Chondrocyte (in vitro differentiated cells): ENCODE data around the gene MEPCE. TPM values are rescaled to one million over a fixed set of nuclear protein-coding genes. Genes with fewer than 3 reads are reported as not detected.
A peak's percentile ranks its signal among the peaks of the same experiment; 100 is the strongest.

Source experiments
- DNase-seq: peaks from one replicate; pipeline ENCODE4 v3.0.0; 2021; ENCODE audit warnings: mixed read lengths, low spot score
- H3K27ac Mint-ChIP-seq: one replicate; pipeline ENCODE4 v1.8.0; 2021; ENCODE audit warnings: mild to moderate bottlenecking, moderate library complexity, mixed read lengths; ENCODE audit not compliant: unreplicated experiment
- H3K27me3 Mint-ChIP-seq: 2 replicates; pipeline ENCODE4 v1.8.0; 2021; ENCODE audit warnings: low read depth, mixed read lengths
- H3K36me3 Mint-ChIP-seq: 2 replicates; pipeline ENCODE4 v1.8.0; 2021; ENCODE audit warnings: low read depth, mixed read lengths
- H3K4me1 Mint-ChIP-seq: 2 replicates; pipeline ENCODE4 v1.8.0; 2021; ENCODE audit warnings: low read depth, mild to moderate bottlenecking, mixed read lengths
- H3K4me3 Mint-ChIP-seq: one replicate; pipeline ENCODE4 v1.8.0; 2021; ENCODE audit warnings: mild to moderate bottlenecking, moderate library complexity, mixed read lengths; ENCODE audit not compliant: unreplicated experiment
- H3K9me3 Mint-ChIP-seq: 2 replicates; pipeline ENCODE4 v1.8.0; 2021; ENCODE audit warnings: low read depth, mixed read lengths
- total RNA-seq: library from RNA; stranded (reverse); gene quantifications from 3 replicates; pipeline ENCODE4 v1.2.1, GENCODE V29; 2021
- TF ChIP-seq, protein P1 (sequence below): fragments of 200-600 bp; sonication (generic); IDR thresholded peaks from 2 replicates; pipeline ENCODE4 v1.5.0; 2021; ENCODE audit warnings: antibody characterized with exemption, mild to moderate bottlenecking, moderate library complexity

The MEPCE gene
- total RNA-seq, 1 donor from 2014 or later = 30.9 TPM

DNA sequence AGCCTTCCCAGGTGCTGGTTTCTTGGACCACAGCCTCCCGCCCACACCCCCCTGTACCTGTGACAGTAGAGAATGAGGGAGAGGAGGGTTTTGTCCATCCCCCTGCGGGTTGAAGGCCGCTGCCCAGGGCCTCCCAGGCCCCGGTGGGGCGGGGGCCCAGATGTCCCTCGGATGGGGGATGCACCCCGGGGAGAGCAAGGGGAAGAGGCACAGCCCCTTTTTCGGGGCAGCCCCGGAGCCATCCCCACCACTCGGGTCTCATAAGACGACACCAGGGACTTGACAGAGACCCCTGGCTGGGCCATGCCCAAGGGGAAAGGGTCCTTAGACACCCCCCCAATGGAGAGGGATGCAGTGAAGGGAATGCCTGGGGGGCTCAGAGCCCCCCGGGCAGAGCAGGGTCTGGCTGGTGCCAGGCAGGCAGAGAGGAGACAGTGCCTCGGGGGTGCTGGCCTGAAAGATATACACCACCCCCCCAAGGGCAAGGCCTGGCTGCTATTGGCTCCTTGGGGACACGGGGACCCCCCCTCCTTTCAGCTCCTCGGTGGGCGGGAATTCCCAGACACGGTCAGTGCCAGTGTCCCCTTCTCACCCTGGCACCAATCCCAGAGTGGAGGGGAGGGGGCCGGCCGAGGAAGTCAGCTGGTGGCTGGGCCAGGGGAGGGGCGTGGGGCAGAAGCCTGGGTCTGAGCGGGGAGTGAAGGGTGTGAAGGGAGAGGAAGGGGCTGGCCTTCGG is 38.2 kb downstream of the MEPCE start:
- no peak for DNase-seq
- no peaks in the 10 kb centered on the region for H3K9me3 Mint-ChIP-seq
- no peak overlapping the region for H3K27ac Mint-ChIP-seq
- H3K4me1 Mint-ChIP-seq = peaks cover 13% of the 10 kb centered on the region
- no peaks in the 10 kb centered on the region for H3K27me3 Mint-ChIP-seq
- no peaks in the 10 kb centered on the region for H3K36me3 Mint-ChIP-seq
- no peak overlapping the region for H3K4me3 Mint-ChIP-seq
- TF ChIP-seq, protein P1, sequence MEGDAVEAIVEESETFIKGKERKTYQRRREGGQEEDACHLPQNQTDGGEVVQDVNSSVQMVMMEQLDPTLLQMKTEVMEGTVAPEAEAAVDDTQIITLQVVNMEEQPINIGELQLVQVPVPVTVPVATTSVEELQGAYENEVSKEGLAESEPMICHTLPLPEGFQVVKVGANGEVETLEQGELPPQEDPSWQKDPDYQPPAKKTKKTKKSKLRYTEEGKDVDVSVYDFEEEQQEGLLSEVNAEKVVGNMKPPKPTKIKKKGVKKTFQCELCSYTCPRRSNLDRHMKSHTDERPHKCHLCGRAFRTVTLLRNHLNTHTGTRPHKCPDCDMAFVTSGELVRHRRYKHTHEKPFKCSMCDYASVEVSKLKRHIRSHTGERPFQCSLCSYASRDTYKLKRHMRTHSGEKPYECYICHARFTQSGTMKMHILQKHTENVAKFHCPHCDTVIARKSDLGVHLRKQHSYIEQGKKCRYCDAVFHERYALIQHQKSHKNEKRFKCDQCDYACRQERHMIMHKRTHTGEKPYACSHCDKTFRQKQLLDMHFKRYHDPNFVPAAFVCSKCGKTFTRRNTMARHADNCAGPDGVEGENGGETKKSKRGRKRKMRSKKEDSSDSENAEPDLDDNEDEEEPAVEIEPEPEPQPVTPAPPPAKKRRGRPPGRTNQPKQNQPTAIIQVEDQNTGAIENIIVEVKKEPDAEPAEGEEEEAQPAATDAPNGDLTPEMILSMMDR = no peak

DNA sequence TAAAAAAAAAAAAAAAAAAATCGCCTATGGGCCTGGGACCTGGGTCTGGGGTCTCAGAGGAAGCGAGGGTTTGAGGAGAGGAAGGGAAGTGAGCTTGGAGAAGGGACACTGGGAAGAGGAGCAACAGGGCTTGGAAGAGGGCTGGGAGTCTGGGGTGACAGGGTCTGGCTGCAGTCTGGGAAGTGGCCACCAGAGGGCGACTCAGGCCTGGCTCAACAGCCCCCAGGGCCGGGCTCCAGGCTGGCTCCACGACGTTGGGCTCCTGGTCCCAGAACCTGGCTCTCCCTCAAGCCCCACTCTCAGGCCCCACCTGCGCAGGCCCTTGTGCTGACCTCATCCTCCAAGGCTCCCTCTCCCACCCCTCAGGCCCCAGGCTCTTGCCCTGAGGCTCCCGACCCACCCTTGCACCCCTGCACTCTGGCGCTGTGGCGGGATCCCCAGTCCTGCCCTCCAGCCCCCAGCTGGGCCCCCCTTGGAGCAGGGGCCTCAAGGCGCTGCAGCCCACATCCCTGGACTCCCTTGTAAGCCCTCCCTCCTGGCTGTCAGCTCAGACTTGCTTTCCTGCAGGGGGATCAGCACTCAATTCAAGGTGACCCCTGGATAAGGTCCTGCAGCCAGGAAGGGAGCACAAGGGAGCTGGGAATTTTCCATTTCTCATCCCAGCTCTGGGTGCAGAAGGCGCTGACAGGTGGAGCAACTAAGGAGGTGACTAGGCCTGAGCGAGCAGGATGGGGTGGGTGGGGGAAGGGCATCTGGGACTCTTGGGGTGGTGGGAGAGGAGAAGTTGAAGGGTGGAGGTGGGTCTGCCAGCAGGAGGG is 39.8 kb downstream of the MEPCE start:
- no peaks in the 10 kb centered on the region for H3K27me3 Mint-ChIP-seq
- peaks cover 18% of the 10 kb centered on the region for H3K4me1 Mint-ChIP-seq
- peak overlapping the region; percentile 54 for H3K27ac Mint-ChIP-seq
- no peaks in the 10 kb centered on the region for H3K9me3 Mint-ChIP-seq
- TF ChIP-seq, protein P1 = peak; percentile 89
- peaks cover 2% of the 10 kb centered on the region for H3K36me3 Mint-ChIP-seq
- DNase-seq = no peak
- no peak overlapping the region for H3K4me3 Mint-ChIP-seq

DNA sequence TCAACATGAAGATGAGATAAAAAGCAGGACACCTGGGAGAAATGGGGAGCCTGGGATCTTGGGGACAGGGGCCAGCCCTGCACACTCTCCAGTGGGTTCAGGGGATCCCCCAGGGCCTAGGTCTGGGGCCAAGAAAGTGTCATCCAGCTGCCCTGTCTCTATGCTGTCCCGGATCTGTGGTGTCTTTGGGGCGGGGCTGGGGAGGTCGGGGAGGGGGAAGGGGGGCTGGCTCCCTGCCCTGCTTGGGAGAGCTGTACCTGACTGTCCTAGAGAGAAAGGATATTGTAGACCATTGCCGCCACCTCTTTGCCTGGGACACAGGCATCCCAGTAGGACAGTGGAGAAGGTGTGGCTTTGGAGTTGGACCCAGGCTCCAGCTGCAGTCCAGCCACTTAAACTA is 41.4 kb downstream of the MEPCE start:
- H3K27me3 Mint-ChIP-seq = no peaks in the 10 kb centered on the region
- no peak overlapping the region for H3K4me3 Mint-ChIP-seq
- H3K4me1 Mint-ChIP-seq = peaks cover 18% of the 10 kb centered on the region
- TF ChIP-seq, protein P1 = no peak
- H3K9me3 Mint-ChIP-seq = no peaks in the 10 kb centered on the region
- H3K27ac Mint-ChIP-seq = no peak overlapping the region
- peaks cover 2% of the 10 kb centered on the region for H3K36me3 Mint-ChIP-seq
- no peak for DNase-seq

DNA sequence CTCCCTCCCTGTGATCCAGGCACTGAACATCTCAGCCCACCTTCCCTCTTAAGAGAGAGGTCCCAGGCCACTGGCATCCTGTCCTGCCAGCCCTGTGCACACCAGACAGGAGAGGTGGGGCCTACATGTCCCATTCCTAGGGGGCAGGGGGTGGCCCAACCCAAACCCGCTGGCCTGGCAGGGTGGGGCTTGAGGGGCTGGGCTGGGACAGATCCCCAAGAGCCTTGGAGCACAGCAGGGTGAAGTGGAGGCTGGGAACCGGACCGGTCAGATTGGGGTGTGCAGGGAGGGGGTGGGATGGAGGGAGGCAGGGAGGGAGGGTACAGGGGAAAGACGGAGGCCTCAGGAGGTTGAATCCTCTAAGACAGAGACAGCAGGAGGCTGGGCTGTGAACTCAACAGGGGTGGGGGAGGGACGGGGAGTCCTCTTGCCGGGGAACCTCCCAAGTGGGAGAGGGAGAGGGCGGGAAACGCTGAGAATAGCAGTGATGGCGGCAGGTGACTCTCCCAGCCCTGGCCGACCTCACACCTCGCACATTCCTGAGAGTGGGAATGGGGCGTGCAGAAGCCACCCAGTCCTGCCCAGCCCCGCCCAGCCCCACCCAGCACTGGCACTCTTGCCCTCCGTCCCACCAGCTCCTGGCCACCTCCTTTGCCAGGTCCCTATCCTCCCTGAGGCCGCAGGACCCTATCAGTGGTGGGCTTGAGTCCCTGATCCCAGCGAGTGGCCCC is 42.7 kb downstream of the MEPCE start:
- H3K27me3 Mint-ChIP-seq = no peaks in the 10 kb centered on the region
- TF ChIP-seq, protein P1 = no peak
- H3K27ac Mint-ChIP-seq = peak overlapping the region; percentile 9

More for the DNA sequence above, 42.7 kb downstream of the MEPCE start:
- peaks cover 4% of the 10 kb centered on the region for H3K36me3 Mint-ChIP-seq
- H3K4me1 Mint-ChIP-seq = peaks cover 27% of the 10 kb centered on the region
- no peak overlapping the region for H3K4me3 Mint-ChIP-seq
- H3K9me3 Mint-ChIP-seq = no peaks in the 10 kb centered on the region
- no peak for DNase-seq
